ENCODE measurements around the gene TET3. TPM values are rescaled to one million over a fixed set of nuclear protein-coding genes. Genes with fewer than 3 reads are reported as not detected.

The TET3 gene
- total RNA-seq, 4 donors from 2014 or later = 4.3 to 14.1 (median 6.6) TPM

GRCh38 chr2:73952499-73953446, 31.9 kb upstream of the TET3 start:
- 53 to 59% methylated on average over 12 of the region's 12 CpGs for WGBS, 2 donors
- H3K27me3 ChIP-seq = no peaks in the 10 kb centered on the region
- peak overlapping the region in 1 of 4 donors; percentile 13 for H3K27ac ChIP-seq
- H3K36me3 ChIP-seq = peaks cover 0 to 94% (median 0%) of the 10 kb centered on the region in 3 donors
- TF ChIP-seq POLR2A (IDR thresholded peaks at IDR 0.05) = no peak
- peak in 1 of 2 donors; percentile 68 for TF ChIP-seq EP300 (IDR thresholded peaks at IDR 0.05)
- H3K9me3 ChIP-seq = no peaks in the 10 kb centered on the region
- peak in 1 of 2 donors; percentile 21 for DNase-seq (ENCODE audit: low spot score in 2 of 2)
- no peak overlapping the region for H3K4me3 ChIP-seq
- H3K4me1 ChIP-seq = peaks cover 0 to 29% (median 3%) of the 10 kb centered on the region in 4 donors

GRCh38 chr2:73956218-73956865, 28.4 kb upstream of the TET3 start:
- H3K4me3 ChIP-seq = no peak overlapping the region
- no peak for DNase-seq (ENCODE audit: low spot score in 2 of 2)
- 80 to 81% methylated on average over 5 of the region's 5 CpGs for WGBS, 2 donors
- H3K4me1 ChIP-seq = peaks cover 0 to 16% (median 3%) of the 10 kb centered on the region in 4 donors
- no peaks in the 10 kb centered on the region for H3K27me3 ChIP-seq
- H3K9me3 ChIP-seq = no peaks in the 10 kb centered on the region
- TF ChIP-seq POLR2A (IDR thresholded peaks at IDR 0.05) (no peak), CTCF (IDR thresholded peaks at IDR 0.05) (no peak), EP300 (IDR thresholded peaks at IDR 0.05) (no peak)
- H3K36me3 ChIP-seq = peaks cover 0 to 99% (median 10%) of the 10 kb centered on the region in 3 donors
- H3K27ac ChIP-seq = no peak overlapping the region

DNA sequence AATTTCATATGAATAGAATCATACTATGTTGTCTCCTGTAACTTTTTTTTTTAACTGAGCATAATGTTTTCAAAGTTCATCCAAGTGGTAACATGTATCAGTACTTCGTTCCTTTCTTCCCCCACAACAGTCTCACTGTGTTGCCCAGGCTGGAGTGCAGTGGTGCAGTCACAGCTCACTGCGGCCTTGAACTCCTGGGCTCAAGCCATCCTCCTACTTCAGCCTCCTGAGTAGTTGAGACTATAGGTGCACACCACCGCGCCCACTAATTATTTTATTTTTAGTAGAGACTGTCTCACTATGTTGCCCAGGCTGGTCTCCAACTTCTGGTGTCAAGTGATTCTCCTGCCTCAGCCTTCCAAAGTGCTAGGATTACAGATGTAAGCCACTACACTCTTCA, 23.4 kb upstream of the TET3 start:
- H3K36me3 ChIP-seq = peaks cover 0 to 67% (median 10%) of the 10 kb centered on the region in 3 donors
- no peaks in the 10 kb centered on the region for H3K4me1 ChIP-seq
- H3K27ac ChIP-seq = no peak overlapping the region
- no peak overlapping the region for H3K4me3 ChIP-seq
- no peak for TF ChIP-seq POLR2A (IDR thresholded peaks at IDR 0.05)
- no peak for TF ChIP-seq CTCF (IDR thresholded peaks at IDR 0.05)
- TF ChIP-seq EP300 (IDR thresholded peaks at IDR 0.05) = no peak
- H3K9me3 ChIP-seq = peaks cover 0 to 9% (median 0%) of the 10 kb centered on the region in 4 donors
- no peaks in the 10 kb centered on the region for H3K27me3 ChIP-seq
- WGBS, 2 donors = 96 to 98% methylated on average over 4 of the region's 4 CpGs
- DNase-seq (ENCODE audit: low spot score in 2 of 2) = no peak

- no peak for DNase-seq (ENCODE audit: low spot score in 2 of 2)
- 86 to 88% methylated on average over 12 of the region's 12 CpGs for WGBS, 2 donors
- Histone ChIP-seq H3K4me3 (no peak overlapping the region), H3K27me3 (no peaks in the 10 kb centered on the region), H3K36me3 (peaks cover 0 to 60% (median 10%) of the 10 kb centered on the region in 3 donors), H3K27ac (no peak overlapping the region), H3K4me1 (no peaks in the 10 kb centered on the region), H3K9me3 (peaks cover 0 to 9% (median 0%) of the 10 kb centered on the region in 4 donors)
- TF ChIP-seq CTCF (IDR thresholded peaks at IDR 0.05) (no peak), POLR2A (IDR thresholded peaks at IDR 0.05) (no peak), EP300 (IDR thresholded peaks at IDR 0.05) (no peak)
Observed at GRCh38 chr2:73961823-73962615, 22.7 kb upstream of the TET3 start.

- Histone ChIP-seq H3K36me3 (peaks cover 0 to 52% (median 10%) of the 10 kb centered on the region in 3 donors), H3K27ac (no peak overlapping the region), H3K4me1 (no peaks in the 10 kb centered on the region), H3K27me3 (no peaks in the 10 kb centered on the region), H3K9me3 (peaks cover 0 to 9% (median 0%) of the 10 kb centered on the region in 4 donors), H3K4me3 (no peak overlapping the region)
- DNase-seq (ENCODE audit: low spot score in 2 of 2) = no peak
- TF ChIP-seq CTCF (IDR thresholded peaks at IDR 0.05) = no peak
- no peak for TF ChIP-seq POLR2A (IDR thresholded peaks at IDR 0.05)
- TF ChIP-seq EP300 (IDR thresholded peaks at IDR 0.05) = no peak
- 59 to 70% methylated on average over 5 of the region's 5 CpGs for WGBS, 2 donors
Observed at GRCh38 chr2:73962798-73963197, 21.9 kb upstream of the TET3 start.

Measured in tibial nerve (tissue), 4 donors.